Erythroblast (primary cell): ENCODE results near the gene KIAA1549.

Experiments used
- GATA1 ChIP-seq: IDR thresholded peaks from 2 replicates; pipeline ENCODE4 v1.6.1; 2011; ENCODE audit warnings: low read depth, mild to moderate bottlenecking, control low read depth, low read length, moderate library complexity
- POLR2A ChIP-seq: IDR thresholded peaks from 2 replicates; pipeline ENCODE4 v1.6.1; 2011; ENCODE audit warnings: mild to moderate bottlenecking, low read length

GRCh38 chr7:138974675-138975292 lies 6.4 kb downstream of the KIAA1549 start:
- TF ChIP-seq POLR2A, result no peak
- no peak for TF ChIP-seq GATA1
